Large intestine (tissue), 3 donors: ENCODE measurements around the gene EPB41L5. TPM values are rescaled to one million over a fixed set of nuclear protein-coding genes. Genes with fewer than 3 reads are reported as not detected.
"Not testable (repeated sequence)": the region's sequence is repeated elsewhere in the genome, so short reads cannot be mapped to it uniquely, and the experiment has no call there.

Experiments used
- DNase-seq, 2 donors: peaks; one replicate each; pipeline versions ENCODE4 v3.0.0 to v3.0.0-alpha.2; 2013
- H3K27ac ChIP-seq: one replicate; pipeline ENCODE4 v1.5.1; 2013; ENCODE audit warnings: low read length
- H3K27me3 ChIP-seq: 2 replicates; pipeline ENCODE4 v1.6.1; 2013; ENCODE audit warnings: low read length; ENCODE audit not compliant: control insufficient read depth, insufficient read depth
- H3K36me3 ChIP-seq: 2 replicates; pipeline ENCODE4 v1.6.1; 2013; ENCODE audit warnings: low read length; ENCODE audit not compliant: control insufficient read depth, insufficient read depth
- H3K4me1 ChIP-seq: one replicate; pipeline ENCODE4 v1.6.1; 2013; ENCODE audit warnings: low read length; ENCODE audit not compliant: control insufficient read depth, insufficient read depth
- H3K4me3 ChIP-seq: one replicate; pipeline ENCODE4 v1.5.1; 2013; ENCODE audit warnings: low read length
- H3K9me3 ChIP-seq: one replicate; pipeline ENCODE4 v1.6.1; 2013; ENCODE audit warnings: mild to moderate bottlenecking, low read depth, low read length, moderate library complexity; ENCODE audit not compliant: control insufficient read depth
- WGBS: methylation state at CpG from one replicate; pipeline ENCODE4 v1.1.5; 2013; ENCODE audit warnings: low lambda C conversion rate; ENCODE audit not compliant: insufficient coverage; 5-methylcytosine and 5-hydroxymethylcytosine counted together
- polyA plus RNA-seq: library from polyadenylated mRNA; unstranded; fragments of 120-200 nt; gene quantifications from one replicate; pipeline ENCODE4 v1.2.1, GENCODE V29; 2013

Gene EPB41L5
- polyA plus RNA-seq, 1 donor = 32.0 TPM

DNA sequence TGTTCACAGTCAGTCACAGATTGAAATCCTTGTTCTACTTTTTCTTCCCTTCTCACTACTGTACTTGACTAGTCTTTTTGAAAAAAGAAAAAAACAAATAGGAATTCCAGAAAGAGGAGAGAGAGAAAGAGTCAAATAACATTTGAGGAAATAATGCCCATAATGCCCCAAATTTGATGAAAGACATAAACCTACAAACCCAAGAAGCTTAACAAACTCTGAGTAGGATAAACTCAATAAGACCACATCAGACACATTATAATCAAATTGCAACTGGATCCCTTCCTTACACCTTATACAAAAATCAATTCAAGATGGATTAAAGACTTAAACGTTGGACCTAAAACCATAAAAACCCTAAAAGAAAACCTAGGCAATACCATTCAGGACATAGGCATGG is 179.4 kb downstream of the EPB41L5 start:
- Histone ChIP-seq H3K36me3 (no peaks in the 10 kb centered on the region), H3K4me3 (no peak overlapping the region), H3K27me3 (no peaks in the 10 kb centered on the region), H3K27ac (no peak overlapping the region), H3K9me3 (peaks cover 2% of the 10 kb centered on the region), H3K4me1 (no peaks in the 10 kb centered on the region)
- WGBS = no CpG with 5 or more reads among the region's 1 CpG
- DNase-seq = no peak

DNA sequence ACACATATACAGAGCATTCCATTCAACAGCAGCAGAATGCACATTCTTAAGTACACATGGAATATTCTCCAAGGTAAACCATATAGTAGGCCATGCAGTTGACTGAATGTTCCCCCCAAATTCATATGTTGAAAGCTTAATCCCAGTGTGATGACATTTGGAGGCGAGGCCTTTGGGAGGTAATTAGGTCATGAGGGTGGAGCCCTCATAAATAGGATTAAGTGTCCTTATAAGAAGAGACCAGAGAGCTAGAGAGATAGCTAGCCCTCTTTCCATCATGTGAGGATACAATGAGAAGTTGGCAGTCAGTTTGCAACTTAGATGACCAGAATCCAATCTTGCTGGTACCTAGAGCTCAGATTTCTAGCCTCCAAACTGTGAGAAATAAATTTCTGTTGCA is 182.7 kb downstream of the EPB41L5 start:
- WGBS = no CpG with 5 or more reads among the region's 1 CpG
- H3K9me3 ChIP-seq = peaks cover 2% of the 10 kb centered on the region
- no peak overlapping the region for H3K4me3 ChIP-seq
- no peaks in the 10 kb centered on the region for H3K36me3 ChIP-seq
- H3K4me1 ChIP-seq = no peaks in the 10 kb centered on the region
- H3K27me3 ChIP-seq = no peaks in the 10 kb centered on the region
- no peak for DNase-seq
- no peak overlapping the region for H3K27ac ChIP-seq

DNA sequence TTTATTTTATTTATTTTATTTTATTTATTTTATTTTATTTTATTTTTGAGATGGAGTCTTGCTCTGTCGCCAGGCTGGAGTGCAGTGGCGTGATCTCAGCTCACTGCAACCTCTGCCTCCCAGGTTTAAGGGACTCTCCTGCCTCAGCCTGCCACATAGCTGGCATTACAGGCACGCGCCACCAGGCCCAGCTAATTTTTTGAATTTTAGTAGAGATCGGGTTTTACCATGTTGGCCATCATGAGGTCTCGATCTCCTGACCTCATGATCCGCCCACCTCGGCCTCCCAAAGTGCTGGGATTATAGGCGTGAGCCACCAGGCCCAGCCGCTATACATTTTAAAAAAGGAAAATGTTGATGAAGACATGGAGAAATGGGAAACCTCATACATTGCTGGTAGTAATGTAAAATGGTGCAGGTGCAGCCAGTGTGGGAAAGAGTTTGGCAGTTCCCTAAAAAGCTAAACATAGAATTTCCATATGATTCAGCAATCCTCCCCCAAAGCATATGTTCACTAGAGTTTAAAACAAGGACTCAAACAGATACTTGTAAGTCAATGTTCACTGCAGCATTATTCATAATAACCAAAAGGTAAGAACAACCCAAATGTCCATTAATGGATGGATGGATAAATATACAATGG is 187.1 kb downstream of the EPB41L5 start:
- not testable (repeated sequence) for H3K4me3 ChIP-seq, H3K9me3 ChIP-seq, H3K27ac ChIP-seq, DNase-seq, H3K36me3 ChIP-seq, H3K4me1 ChIP-seq, H3K27me3 ChIP-seq
- WGBS = 94% methylated on average over 5 of the region's 10 CpGs

GRCh38 chr2:120203251-120204021 is 190.6 kb downstream of the EPB41L5 start:
- no peaks in the 10 kb centered on the region for H3K27me3 ChIP-seq
- no CpG with 5 or more reads among the region's 10 CpGs for WGBS
- H3K9me3 ChIP-seq = no peaks in the 10 kb centered on the region
- no peak overlapping the region for H3K4me3 ChIP-seq
- DNase-seq = no peak
- H3K27ac ChIP-seq = no peak overlapping the region
- no peaks in the 10 kb centered on the region for H3K36me3 ChIP-seq
- no peaks in the 10 kb centered on the region for H3K4me1 ChIP-seq

GRCh38 chr2:120204022-120204405 is 191.1 kb downstream of the EPB41L5 start:
- no CpG with 5 or more reads among the region's 5 CpGs for WGBS
- H3K9me3 ChIP-seq = no peaks in the 10 kb centered on the region

GRCh38 chr2:120204417-120204816 is 191.5 kb downstream of the EPB41L5 start:
- no peak for DNase-seq
- Histone ChIP-seq H3K4me3 (no peak overlapping the region), H3K9me3 (no peaks in the 10 kb centered on the region), H3K4me1 (no peaks in the 10 kb centered on the region), H3K27me3 (no peaks in the 10 kb centered on the region), H3K36me3 (no peaks in the 10 kb centered on the region), H3K27ac (no peak overlapping the region)
- WGBS = no CpG with 5 or more reads among the region's 3 CpGs

More at GRCh38 chr2:120204022-120204405, 191.1 kb downstream of the EPB41L5 start:
- H3K4me1 ChIP-seq = no peaks in the 10 kb centered on the region
- H3K4me3 ChIP-seq = no peak overlapping the region
- no peaks in the 10 kb centered on the region for H3K36me3 ChIP-seq
- H3K27me3 ChIP-seq = no peaks in the 10 kb centered on the region
- H3K27ac ChIP-seq = no peak overlapping the region
- no peak for DNase-seq

- no peaks in the 10 kb centered on the region for H3K36me3 ChIP-seq
- H3K4me3 ChIP-seq = no peak overlapping the region
- DNase-seq = no peak
- H3K4me1 ChIP-seq = no peaks in the 10 kb centered on the region
- H3K9me3 ChIP-seq = no peaks in the 10 kb centered on the region
- no CpG with 5 or more reads among the region's 12 CpGs for WGBS
- H3K27ac ChIP-seq = no peak overlapping the region
- no peaks in the 10 kb centered on the region for H3K27me3 ChIP-seq
Measured at GRCh38 chr2:120204945-120205670, 192.2 kb downstream of the EPB41L5 start.

DNA sequence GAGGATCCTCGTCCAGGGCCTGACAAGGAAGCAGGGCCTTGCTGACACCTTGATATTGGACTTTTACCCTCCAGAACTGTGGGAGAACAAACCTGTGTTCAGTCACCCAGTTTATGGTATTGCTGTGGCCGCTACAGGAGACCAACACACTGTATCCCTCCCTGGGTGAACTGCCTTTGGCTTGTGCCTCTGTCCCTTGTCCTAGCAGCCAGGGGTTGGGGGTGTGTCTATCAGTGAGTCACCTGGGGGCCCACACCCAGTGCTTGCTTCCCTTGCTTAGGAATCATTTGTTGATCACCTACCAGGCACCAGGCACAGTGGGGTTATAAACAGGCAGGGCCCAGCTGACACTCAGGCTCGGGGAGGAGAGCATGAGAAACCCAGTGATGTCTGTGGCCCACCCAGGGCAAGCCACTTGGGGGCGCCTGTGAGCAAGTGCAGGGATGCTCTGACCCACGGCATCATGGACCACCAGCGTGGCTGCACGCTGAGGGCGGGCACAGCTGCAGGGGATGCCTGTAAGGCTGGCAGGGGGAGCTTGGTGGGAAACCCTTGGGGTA is 193.2 kb downstream of the EPB41L5 start:
- Histone ChIP-seq H3K27ac (no peak overlapping the region), H3K27me3 (no peaks in the 10 kb centered on the region), H3K4me3 (no peak overlapping the region), H3K9me3 (no peaks in the 10 kb centered on the region), H3K4me1 (no peaks in the 10 kb centered on the region), H3K36me3 (no peaks in the 10 kb centered on the region)
- peak; percentile 29 to 58 for DNase-seq
- no CpG with 5 or more reads among the region's 8 CpGs for WGBS

DNA sequence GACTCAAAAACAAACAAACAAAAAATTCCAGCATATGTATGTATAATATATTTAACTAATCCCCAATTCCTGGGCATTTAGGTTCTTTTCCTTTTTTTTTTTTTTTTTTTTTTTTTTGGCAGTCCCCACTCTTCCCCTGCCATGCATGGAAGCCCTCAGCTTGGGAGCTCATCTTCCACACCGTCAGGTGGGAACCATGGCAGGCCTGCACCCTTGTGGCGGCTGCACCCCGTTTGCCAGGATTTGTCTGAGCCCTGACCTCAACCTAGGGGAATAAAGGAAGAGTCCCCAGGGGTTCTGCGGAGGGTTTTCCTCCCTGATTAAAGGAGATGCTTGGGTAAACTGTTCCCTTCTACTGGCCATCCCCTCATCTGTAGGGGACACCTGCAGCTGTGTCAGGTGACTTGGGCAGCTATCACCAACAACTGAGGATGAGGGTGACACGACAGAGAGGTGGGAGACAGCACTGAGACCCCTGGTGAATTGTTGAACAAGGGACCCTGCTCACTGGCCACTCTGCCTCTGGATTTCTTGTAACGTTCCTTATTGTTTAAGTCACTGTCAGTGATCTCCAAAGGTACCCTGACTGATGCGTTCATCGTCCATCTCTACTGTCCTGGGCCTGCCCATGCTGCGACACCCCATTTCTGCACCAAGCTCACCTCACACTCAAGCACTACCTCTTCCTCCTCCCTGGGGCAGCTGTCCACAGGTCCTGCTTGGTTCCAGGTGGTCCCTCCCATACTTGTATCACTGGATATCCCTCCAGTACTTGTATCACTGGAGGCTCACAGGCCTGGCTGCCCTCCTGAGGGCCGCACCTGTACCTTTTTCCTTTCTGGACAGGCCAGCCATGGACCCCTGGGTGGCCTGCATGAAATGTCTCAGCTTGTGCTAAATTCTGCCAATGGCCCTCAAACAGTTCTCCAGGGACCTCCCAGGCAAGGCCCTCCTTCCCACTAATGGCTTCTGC is 195.8 kb downstream of the EPB41L5 start:
- H3K9me3 ChIP-seq = no peaks in the 10 kb centered on the region
- no peak overlapping the region for H3K4me3 ChIP-seq
- H3K36me3 ChIP-seq = no peaks in the 10 kb centered on the region
- H3K27ac ChIP-seq = no peak overlapping the region
- DNase-seq = no peak
- no CpG with 5 or more reads among the region's 10 CpGs for WGBS
- H3K4me1 ChIP-seq = no peaks in the 10 kb centered on the region
- no peaks in the 10 kb centered on the region for H3K27me3 ChIP-seq
